T-helper 2 cell treated with Interferon-gamma antibody and Interleukin-4, amounts not matched to agents 5 μg/mL and 100 μg/mL, for 36 hours (primary cell): Measurements from ENCODE around the gene UBE3B.

ENCODE experiments used
- DNase-seq: peaks from one replicate; pipeline ENCODE4 v3.0.0; 2021; ENCODE audit warnings: low spot score
- H3K27ac Mint-ChIP-seq: one replicate; pipeline ENCODE4 v1.8.0; 2021; ENCODE audit warnings: mild to moderate bottlenecking, mixed read lengths
- H3K27me3 Mint-ChIP-seq: one replicate; pipeline ENCODE4 v1.8.0; 2021; ENCODE audit warnings: low read depth, mixed read lengths
- H3K36me3 Mint-ChIP-seq: one replicate; pipeline ENCODE4 v1.8.0; 2021; ENCODE audit warnings: low read depth, mixed read lengths
- H3K4me1 Mint-ChIP-seq: one replicate; pipeline ENCODE4 v1.8.0; 2021; ENCODE audit warnings: low read depth, mixed read lengths
- H3K4me3 Mint-ChIP-seq: one replicate; pipeline ENCODE4 v1.8.0; 2022; ENCODE audit warnings: mild to moderate bottlenecking, moderate library complexity, mixed read lengths
- H3K9me3 Mint-ChIP-seq: one replicate; pipeline ENCODE4 v1.8.0; 2021; ENCODE audit warnings: mixed read lengths

UBE3B gene

GRCh38 chr12:109583733-109584132 is 106.3 kb downstream of the UBE3B start:
- Mint-ChIP-seq H3K27ac (no peak overlapping the region), H3K27me3 (no peaks in the 10 kb centered on the region), H3K4me3 (no peak overlapping the region), H3K9me3 (no peaks in the 10 kb centered on the region), H3K36me3 (peaks cover 37% of the 10 kb centered on the region), H3K4me1 (no peaks in the 10 kb centered on the region)
- no peak for DNase-seq
